ENCODE measurements around the gene SUCLG1.
"Not testable (repeated sequence)": the region's sequence is repeated elsewhere in the genome, so short reads cannot be mapped to it uniquely, and the experiment has no call there.

SUCLG1 gene

GRCh38 chr2:84417453-84418145 lies 41.5 kb downstream of the SUCLG1 start:
- no peak for DNase-seq

- no peak for DNase-seq
Measured at GRCh38 chr2:84409531-84409930, 49.5 kb downstream of the SUCLG1 start.

GRCh38 chr2:84402111-84402510 lies 57.0 kb downstream of the SUCLG1 start:
- DNase-seq: not testable (repeated sequence)

- not testable (repeated sequence) for DNase-seq
Measured at GRCh38 chr2:84399839-84400238, 59.2 kb downstream of the SUCLG1 start.

GRCh38 chr2:84395820-84396219 lies 63.3 kb downstream of the SUCLG1 start:
- DNase-seq: no peak

- no peak for DNase-seq
Measured at GRCh38 chr2:84394628-84395027, 64.5 kb downstream of the SUCLG1 start.

GRCh38 chr2:84393829-84394228 lies 65.3 kb downstream of the SUCLG1 start:
- DNase-seq: no peak

- DNase-seq: no peak
Measured at GRCh38 chr2:84389794-84390193, 69.3 kb downstream of the SUCLG1 start.

- no peak for DNase-seq
Measured at GRCh38 chr2:84388921-84389490, 70.1 kb downstream of the SUCLG1 start.

- DNase-seq: no peak
Measured at GRCh38 chr2:84388133-84388532, 70.9 kb downstream of the SUCLG1 start.

GRCh38 chr2:84386336-84387040 lies 72.6 kb downstream of the SUCLG1 start:
- no peak for DNase-seq

GRCh38 chr2:84383271-84383670 lies 75.8 kb downstream of the SUCLG1 start:
- DNase-seq: no peak

- DNase-seq: no peak
Measured at GRCh38 chr2:84380875-84381274, 78.2 kb downstream of the SUCLG1 start.

GRCh38 chr2:84378960-84379359 lies 80.1 kb downstream of the SUCLG1 start:
- no peak for DNase-seq

GRCh38 chr2:84375020-84375419 lies 84.1 kb downstream of the SUCLG1 start:
- no peak for DNase-seq

- no peak for DNase-seq
Measured at GRCh38 chr2:84373866-84374265, 85.2 kb downstream of the SUCLG1 start.

All from femur (tissue), 1 donor.